Memory B cell (primary cell): ENCODE measurements around the gene SPIRE1.
"Not testable (repeated sequence)": the region's sequence is repeated elsewhere in the genome, so short reads cannot be mapped to it uniquely, and the experiment has no call there.

Source experiments
- ATAC-seq: fragments of 150-1000 bp; cut with Tn5 transposase; 2 replicates; pipeline ENCODE4 v1.10.0; 2021; ENCODE audit warnings: low read depth, mild to moderate bottlenecking, moderate library complexity
- DNase-seq, 2 donors: peaks; one replicate each; pipeline ENCODE4 v3.0.0; 2022; ENCODE audit warnings: low spot score in 2 of 2
- H3K27ac Mint-ChIP-seq: one replicate; pipeline ENCODE4 v1.8.0; 2022; ENCODE audit warnings: mild to moderate bottlenecking, moderate library complexity, mixed read lengths
- H3K27me3 Mint-ChIP-seq: one replicate; pipeline ENCODE4 v1.8.0; 2022; ENCODE audit warnings: mixed read lengths
- H3K36me3 Mint-ChIP-seq: one replicate; pipeline ENCODE4 v1.8.0; 2022; ENCODE audit warnings: mild to moderate bottlenecking, mixed read lengths
- H3K4me1 Mint-ChIP-seq: one replicate; pipeline ENCODE4 v1.8.0; 2022; ENCODE audit warnings: mixed read lengths
- H3K4me3 Mint-ChIP-seq: one replicate; pipeline ENCODE4 v1.8.0; 2022; ENCODE audit warnings: mild to moderate bottlenecking, moderate library complexity, mixed read lengths
- H3K9me3 Mint-ChIP-seq: one replicate; pipeline ENCODE4 v1.8.0; 2022; ENCODE audit warnings: mixed read lengths

SPIRE1 gene

DNA sequence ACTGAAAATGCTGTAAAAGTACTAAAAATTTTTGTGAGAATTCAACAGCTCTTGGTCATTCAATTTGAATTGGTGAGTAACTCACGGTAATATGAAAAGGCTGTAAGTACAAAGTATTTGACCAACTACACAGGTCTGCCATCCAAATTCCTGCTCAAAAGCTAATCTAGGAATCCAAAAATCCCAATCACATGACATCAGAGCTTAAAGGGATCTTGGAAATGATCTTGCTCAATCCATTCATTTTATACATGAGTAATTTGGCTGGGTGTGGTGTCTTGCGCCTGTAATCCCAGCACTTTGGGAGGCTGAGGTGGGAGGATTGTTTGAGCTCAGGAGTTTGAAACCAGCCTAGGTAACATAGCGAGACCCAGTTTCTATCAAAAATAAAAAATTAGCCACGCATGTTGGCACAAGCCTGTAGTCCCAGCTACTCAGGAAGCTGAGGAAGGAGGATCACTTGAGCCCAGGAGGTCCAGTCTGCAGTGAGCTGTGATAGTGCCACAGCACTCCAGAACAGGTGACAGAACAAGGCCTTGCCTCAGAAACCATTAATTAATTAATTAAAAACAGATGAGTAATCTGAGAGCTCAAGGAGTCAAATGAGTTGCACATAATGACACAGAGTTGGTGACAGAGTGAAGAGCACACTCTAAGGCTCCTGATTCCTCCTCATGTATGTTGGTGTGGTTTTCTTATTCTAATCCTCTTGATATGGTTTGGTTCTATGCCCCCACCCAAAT lies 19.8 kb downstream of the SPIRE1 start:
- H3K4me1 Mint-ChIP-seq: no peaks in the 10 kb centered on the region
- H3K4me3 Mint-ChIP-seq: no peak overlapping the region
- H3K27ac Mint-ChIP-seq: no peak overlapping the region
- DNase-seq: no peak
- no peaks in the 10 kb centered on the region for H3K36me3 Mint-ChIP-seq
- peaks cover 3% of the 10 kb centered on the region for H3K27me3 Mint-ChIP-seq
- H3K9me3 Mint-ChIP-seq: no peaks in the 10 kb centered on the region
- ATAC-seq: no peak

DNA sequence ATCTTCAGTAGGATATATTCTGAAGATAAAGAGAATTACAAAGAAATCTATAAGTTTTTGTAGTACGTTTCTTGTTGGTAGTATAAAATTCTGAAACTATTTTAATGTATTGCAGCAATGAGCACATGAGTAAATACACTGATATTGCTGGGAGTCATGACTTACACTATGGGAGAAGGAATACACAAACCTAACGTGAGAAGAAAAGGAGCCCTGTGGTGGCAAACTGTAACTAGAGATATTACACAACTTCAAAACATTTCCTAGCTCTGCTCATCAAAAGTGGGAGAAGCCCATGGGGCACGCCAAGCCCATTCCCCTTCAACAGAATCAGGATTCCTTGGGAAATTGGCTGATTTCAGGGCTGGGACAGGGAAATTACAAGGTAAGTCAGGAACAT lies 20.5 kb downstream of the SPIRE1 start:
- Mint-ChIP-seq H3K36me3 (no peaks in the 10 kb centered on the region), H3K4me1 (no peaks in the 10 kb centered on the region), H3K27ac (no peak overlapping the region), H3K4me3 (no peak overlapping the region), H3K9me3 (no peaks in the 10 kb centered on the region), H3K27me3 (peaks cover 1% of the 10 kb centered on the region)
- ATAC-seq (no peak), DNase-seq (no peak)

DNA sequence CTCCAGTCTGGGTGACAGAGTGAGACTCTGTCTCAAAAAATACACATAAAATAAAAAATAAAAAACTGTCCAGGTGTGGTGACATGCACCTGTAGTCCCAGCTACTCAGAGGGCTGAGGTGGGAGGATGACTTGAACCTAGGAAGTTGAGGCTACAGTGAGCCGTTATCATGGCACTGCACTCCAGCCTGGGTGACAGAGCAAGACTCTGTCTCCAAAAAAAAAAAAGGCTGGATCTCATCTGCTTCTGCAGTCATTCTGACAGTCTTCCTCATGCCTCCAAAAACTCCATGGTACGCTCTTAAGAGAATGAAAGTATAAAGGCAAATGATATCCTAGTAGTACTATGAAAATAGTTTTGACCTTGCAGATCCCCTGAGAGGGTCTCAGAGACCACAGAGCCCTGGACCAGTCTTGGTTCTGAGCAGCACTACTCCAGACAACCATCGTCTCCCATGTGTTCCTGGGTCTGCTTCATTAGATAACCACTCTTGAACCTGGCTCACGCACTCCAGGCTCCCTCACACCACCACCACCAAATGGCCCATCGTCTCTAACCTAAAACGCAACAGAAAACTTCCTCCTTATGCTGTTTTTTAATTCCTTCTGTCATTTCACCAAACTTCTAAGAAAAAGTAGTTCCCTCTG lies 26.0 kb downstream of the SPIRE1 start:
- Mint-ChIP-seq H3K27me3 (peaks cover 5% of the 10 kb centered on the region), H3K4me3 (no peak overlapping the region), H3K4me1 (no peaks in the 10 kb centered on the region), H3K36me3 (no peaks in the 10 kb centered on the region), H3K9me3 (peaks cover 2% of the 10 kb centered on the region), H3K27ac (no peak overlapping the region)
- no peak for ATAC-seq
- DNase-seq: no peak

DNA sequence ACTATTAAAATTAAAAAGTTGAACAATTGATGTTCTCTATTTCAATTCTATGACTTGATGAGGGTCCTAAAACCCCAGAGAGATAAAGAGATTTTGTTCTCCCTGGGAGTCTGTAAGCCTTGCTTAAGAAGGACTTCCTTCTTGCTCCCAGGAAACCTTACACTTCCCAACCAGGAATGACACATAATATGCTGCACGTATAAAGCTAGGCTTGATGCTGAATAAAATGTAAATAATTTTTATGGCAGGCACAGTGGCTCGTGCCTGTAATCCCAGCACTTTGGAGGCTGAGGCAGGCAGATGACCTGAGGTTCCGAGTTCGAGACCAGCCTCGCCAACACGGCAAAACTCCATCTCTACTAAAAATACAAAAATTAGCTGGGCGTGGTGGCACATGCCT lies 27.8 kb downstream of the SPIRE1 start:
- H3K27me3 Mint-ChIP-seq: peaks cover 5% of the 10 kb centered on the region
- H3K9me3 Mint-ChIP-seq: peaks cover 2% of the 10 kb centered on the region
- no peaks in the 10 kb centered on the region for H3K36me3 Mint-ChIP-seq
- no peaks in the 10 kb centered on the region for H3K4me1 Mint-ChIP-seq
- no peak overlapping the region for H3K27ac Mint-ChIP-seq
- ATAC-seq (no peak), DNase-seq (no peak)
- no peak overlapping the region for H3K4me3 Mint-ChIP-seq

DNA sequence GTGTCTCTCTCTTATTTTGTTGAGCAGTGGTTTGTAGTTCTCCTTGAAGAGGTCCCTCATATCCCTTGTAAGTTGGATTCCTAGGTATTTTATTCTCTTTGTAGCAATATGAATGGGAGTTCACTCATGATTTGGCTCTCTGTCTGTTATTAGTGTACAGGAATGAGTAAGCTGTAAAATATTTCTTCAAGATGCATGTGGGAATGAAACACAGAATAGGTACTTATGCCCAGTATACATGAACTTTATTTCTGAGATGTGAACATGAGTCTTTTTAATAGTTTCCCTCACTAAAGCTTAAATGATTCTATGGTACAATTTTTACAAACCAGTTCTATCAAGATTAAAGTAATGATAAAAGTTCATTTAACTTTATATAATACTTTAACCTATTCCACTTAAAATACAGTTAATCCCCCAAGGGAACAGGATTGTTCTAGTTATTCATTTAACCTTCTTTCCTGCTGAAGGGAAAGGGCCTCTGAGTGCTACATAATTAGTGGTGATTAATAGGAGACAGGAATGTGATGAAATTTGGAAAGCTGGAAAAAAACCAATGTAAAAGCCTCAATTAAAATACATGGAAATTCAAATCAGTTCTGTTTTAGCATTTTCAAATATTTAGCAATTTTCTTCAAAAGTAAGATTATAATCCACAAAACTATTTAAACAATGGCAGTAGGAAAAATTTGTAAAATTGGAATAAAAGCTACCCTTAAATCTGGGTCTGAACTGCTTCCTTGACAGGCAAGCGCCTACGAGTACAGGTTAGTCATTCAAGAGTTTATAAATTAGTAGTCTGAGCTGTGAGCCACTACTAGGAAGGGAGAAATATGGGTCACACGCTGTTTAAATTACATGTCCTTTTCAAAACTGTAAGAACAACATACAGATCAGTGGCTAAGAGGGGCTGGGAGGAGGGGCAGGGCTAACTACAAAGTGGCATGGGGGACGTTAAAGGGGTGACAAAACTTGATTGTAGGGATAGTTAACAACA lies 28.9 kb downstream of the SPIRE1 start:
- H3K36me3 Mint-ChIP-seq: no peaks in the 10 kb centered on the region
- no peak overlapping the region for H3K27ac Mint-ChIP-seq
- H3K4me1 Mint-ChIP-seq: no peaks in the 10 kb centered on the region
- ATAC-seq (no peak), DNase-seq (no peak)
- no peak overlapping the region for H3K4me3 Mint-ChIP-seq
- H3K27me3 Mint-ChIP-seq: peaks cover 5% of the 10 kb centered on the region
- peaks cover 2% of the 10 kb centered on the region for H3K9me3 Mint-ChIP-seq

DNA sequence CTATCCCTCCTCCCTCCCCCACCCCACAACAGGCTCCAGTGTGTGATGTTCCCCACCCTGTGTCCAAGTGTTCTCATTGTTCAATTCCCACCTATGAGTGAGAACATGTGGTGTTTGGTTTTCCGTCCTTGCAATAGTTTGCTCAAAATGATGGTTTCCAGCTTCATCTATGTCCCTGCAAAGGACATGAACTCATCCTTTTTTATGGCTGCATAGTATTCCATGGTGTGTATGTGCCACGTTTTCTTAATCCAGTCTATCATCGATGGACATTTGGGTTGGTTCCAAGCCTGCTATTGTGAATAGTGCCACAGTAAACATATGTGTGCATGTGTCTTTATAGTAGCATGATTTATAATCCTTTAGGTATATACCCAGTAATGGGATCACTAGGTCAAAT lies 30.7 kb downstream of the SPIRE1 start:
- not testable (repeated sequence) for H3K27me3 Mint-ChIP-seq, H3K4me1 Mint-ChIP-seq, H3K4me3 Mint-ChIP-seq, H3K36me3 Mint-ChIP-seq, H3K9me3 Mint-ChIP-seq, ATAC-seq, H3K27ac Mint-ChIP-seq, DNase-seq

DNA sequence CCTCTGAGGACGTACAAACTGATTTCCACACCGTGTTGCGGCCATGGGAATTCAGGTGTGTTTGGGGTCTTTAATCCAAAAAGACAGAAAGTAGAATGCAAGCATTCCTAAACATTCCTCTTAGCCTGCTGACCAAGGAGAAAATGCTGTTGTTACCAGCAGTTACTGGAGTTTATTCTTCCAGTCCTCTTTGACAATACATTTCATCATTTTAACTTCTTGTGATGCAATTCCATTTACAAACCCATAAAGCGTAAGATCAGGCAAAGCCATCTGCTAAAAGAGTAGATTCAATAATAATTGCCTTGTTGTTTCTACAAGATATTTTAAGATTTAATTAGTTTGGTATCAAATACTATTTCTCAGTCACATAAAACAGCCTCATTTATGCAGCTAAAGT lies 32.7 kb downstream of the SPIRE1 start:
- H3K27ac Mint-ChIP-seq: no peak overlapping the region
- no peak for DNase-seq
- H3K4me1 Mint-ChIP-seq: no peaks in the 10 kb centered on the region
- ATAC-seq: no peak
- peaks cover 10% of the 10 kb centered on the region for H3K27me3 Mint-ChIP-seq
- peaks cover 3% of the 10 kb centered on the region for H3K36me3 Mint-ChIP-seq
- H3K4me3 Mint-ChIP-seq: no peak overlapping the region
- H3K9me3 Mint-ChIP-seq: peaks cover 7% of the 10 kb centered on the region

DNA sequence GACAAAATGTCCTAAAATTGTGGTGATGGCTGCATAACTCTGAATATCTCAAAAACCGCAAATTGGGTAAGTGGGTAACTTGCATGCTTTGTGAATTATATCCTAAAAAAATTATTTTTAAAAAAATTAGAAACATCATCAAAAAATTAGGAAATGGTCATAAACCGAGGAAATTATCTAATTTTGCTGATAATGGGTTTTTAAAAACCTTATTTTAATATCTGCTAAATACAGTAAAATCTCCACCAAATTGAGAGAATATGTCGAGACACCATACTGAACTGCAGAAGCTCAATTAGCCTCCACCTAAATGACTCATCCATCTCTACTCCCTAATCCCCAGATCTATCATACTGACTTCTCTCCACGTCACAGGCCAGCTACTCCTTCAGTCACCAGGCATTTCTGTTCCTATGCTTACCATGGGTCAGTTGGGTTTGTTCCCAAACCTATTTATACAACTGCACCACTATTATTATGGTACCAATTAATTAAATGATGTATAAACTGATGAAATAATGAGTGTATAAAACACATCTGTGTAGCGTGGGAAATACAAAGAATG lies 36.1 kb downstream of the SPIRE1 start:
- DNase-seq (no peak), ATAC-seq (no peak)
- Mint-ChIP-seq H3K27ac (no peak overlapping the region), H3K9me3 (peaks cover 5% of the 10 kb centered on the region), H3K4me3 (no peak overlapping the region), H3K36me3 (peaks cover 3% of the 10 kb centered on the region), H3K27me3 (peaks cover 7% of the 10 kb centered on the region), H3K4me1 (no peaks in the 10 kb centered on the region)

DNA sequence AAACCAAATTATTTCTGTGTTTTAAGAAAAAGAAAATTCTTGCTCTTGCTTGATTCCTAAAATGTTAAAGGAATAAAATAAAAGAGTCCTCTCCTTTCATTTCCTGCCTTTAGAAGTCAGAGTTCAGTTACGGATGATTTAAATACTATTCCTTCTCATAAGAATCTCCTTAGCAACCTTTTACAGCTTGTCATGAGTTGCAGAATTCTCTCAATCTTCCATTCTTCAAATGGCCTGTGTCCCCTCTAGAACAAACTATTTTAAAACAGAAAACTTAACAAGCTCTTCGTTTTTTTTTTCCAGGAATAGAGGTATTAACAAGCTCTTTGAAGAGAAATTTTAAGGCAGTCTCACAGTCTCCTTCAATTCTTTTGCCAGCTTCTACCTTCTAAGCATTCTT lies 42.2 kb downstream of the SPIRE1 start:
- H3K27ac Mint-ChIP-seq: no peak overlapping the region
- DNase-seq (no peak), ATAC-seq (no peak)
- no peaks in the 10 kb centered on the region for H3K9me3 Mint-ChIP-seq
- no peaks in the 10 kb centered on the region for H3K36me3 Mint-ChIP-seq
- peaks cover 11% of the 10 kb centered on the region for H3K27me3 Mint-ChIP-seq
- no peaks in the 10 kb centered on the region for H3K4me1 Mint-ChIP-seq
- no peak overlapping the region for H3K4me3 Mint-ChIP-seq

DNA sequence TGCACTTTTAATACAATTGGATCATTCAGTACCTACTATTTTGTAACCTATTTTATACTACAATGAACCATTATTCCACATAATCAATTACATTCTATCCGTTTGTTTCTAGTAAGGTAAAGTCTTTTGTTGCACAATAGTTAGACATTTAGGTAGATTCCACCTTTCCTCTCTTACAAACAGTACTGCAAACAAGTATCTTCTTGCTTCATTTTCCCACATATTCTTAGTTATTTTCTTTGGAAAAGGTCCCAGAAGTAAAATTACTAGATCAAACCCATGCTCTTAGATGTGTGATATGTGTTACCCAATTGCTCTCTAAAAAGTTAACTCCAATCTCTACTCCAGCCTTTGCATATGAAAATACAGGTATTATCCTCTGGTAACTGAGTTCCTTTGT lies 49.6 kb downstream of the SPIRE1 start:
- Mint-ChIP-seq H3K27me3 (peaks cover 9% of the 10 kb centered on the region), H3K9me3 (no peaks in the 10 kb centered on the region), H3K36me3 (no peaks in the 10 kb centered on the region), H3K4me1 (no peaks in the 10 kb centered on the region), H3K27ac (no peak overlapping the region), H3K4me3 (no peak overlapping the region)
- ATAC-seq (no peak), DNase-seq (no peak)

DNA sequence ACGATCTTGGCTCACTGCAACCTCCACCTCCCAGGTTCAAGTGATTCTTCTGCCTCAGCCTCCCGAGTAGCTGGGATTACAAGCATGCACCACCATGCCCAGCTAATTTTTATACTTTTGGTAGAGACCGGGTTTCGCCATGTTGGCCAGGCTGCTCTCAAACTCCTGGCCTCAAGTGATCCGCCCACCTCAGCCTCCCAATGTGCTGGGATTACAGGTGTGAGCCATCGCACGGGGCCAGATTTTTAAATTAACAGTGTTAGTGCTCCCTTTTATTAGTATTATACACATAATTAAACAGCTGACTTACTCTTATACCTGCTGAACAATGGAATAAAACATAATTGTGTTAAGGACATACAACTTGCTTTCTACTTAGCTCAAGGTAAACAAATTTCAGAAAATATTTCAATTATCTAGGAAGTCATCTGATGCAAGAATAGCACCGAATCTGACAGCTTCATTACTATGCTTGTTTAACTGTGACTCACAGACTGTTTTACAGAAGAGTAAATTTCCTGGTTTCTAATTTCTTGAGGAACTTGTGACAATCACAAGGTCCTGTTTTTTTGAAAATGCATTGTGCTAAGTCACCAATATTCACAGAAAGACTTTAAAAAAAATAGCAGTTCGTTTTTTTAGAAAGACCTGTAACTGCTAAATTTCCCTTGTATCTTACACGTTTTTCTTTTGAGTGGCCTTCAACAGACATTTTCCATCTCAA lies 51.2 kb downstream of the SPIRE1 start:
- ATAC-seq: no peak
- Mint-ChIP-seq H3K27ac (no peak overlapping the region), H3K4me1 (no peaks in the 10 kb centered on the region), H3K27me3 (peaks cover 3% of the 10 kb centered on the region), H3K36me3 (no peaks in the 10 kb centered on the region), H3K9me3 (no peaks in the 10 kb centered on the region), H3K4me3 (no peak overlapping the region)
- no peak for DNase-seq

DNA sequence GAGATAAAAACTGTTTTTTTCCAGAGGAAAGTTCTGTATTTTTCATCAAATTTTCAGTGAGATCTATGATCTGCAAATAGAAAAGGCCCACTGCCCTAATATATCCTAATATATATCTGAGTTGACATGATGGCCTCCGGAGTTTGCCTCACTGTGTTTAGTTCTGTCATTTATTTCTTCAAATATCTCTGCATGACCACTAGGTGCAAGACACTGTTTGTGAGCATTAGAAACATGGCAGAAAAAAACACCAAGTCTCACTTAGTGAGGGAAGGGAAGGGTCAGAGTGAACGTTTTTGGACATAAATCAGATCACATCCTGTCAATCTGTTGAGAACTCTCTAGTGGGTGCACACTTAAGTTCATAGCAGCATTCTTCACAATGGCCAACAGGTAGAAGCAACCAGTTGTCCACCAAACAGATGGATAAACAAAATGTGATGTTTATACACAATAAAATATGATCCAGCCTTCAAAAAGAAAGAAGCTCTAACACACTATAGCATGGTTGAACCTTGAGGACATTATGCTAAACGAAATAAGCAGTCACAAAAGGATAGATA lies 53.4 kb downstream of the SPIRE1 start:
- Mint-ChIP-seq H3K4me3 (no peak overlapping the region), H3K27me3 (no peaks in the 10 kb centered on the region), H3K36me3 (no peaks in the 10 kb centered on the region), H3K4me1 (no peaks in the 10 kb centered on the region), H3K9me3 (no peaks in the 10 kb centered on the region), H3K27ac (no peak overlapping the region)
- ATAC-seq: no peak
- DNase-seq: no peak

DNA sequence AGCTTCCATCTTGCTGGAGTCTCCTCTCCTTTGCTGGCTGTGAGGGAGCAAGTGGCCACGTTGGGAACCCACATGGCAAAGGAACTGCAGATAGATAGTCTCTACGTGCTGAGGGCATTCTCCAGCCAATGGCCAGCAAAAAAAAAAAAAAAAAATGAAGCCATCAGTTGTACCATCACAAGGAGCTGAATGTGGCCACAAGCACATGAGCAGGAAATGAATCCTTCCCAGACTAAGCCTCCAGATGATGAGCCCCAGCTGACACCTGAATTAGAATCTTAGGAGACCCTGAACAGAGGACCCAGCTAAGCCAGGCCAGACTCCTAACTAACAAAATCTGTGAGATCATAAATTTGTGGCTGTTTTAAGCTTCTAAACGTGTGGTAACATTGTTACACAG lies 57.9 kb downstream of the SPIRE1 start:
- H3K9me3 Mint-ChIP-seq: no peaks in the 10 kb centered on the region

More for the DNA sequence above, 57.9 kb downstream of the SPIRE1 start:
- no peak for ATAC-seq
- H3K27me3 Mint-ChIP-seq: no peaks in the 10 kb centered on the region
- no peak overlapping the region for H3K4me3 Mint-ChIP-seq
- no peak for DNase-seq
- H3K4me1 Mint-ChIP-seq: peaks cover 3% of the 10 kb centered on the region
- H3K36me3 Mint-ChIP-seq: no peaks in the 10 kb centered on the region
- no peak overlapping the region for H3K27ac Mint-ChIP-seq
